ENCODE measurements around the gene DEDD2.

DEDD2 gene

GRCh38 chr19:42251572-42252358, 34.3 kb upstream of the DEDD2 start:
- peaks cover 45% of the 10 kb centered on the region for H3K4me1 Mint-ChIP-seq
- peak overlapping the region; percentile 97 for H3K27ac Mint-ChIP-seq
- peak overlapping the region; percentile 95 for H3K4me3 Mint-ChIP-seq
- peaks cover 5% of the 10 kb centered on the region for H3K36me3 Mint-ChIP-seq (ENCODE audit: low read depth)
- no peak for DNase-seq
- TF ChIP-seq CTCF (IDR thresholded peaks at IDR 0.05), result no peak
- no peaks in the 10 kb centered on the region for H3K9me3 Mint-ChIP-seq
- no peaks in the 10 kb centered on the region for H3K27me3 Mint-ChIP-seq (ENCODE audit: low read depth, poor library complexity)

GRCh38 chr19:42250666-42251531, 33.4 kb upstream of the DEDD2 start:
- H3K4me3 Mint-ChIP-seq, result peak overlapping the region; percentile 95
- peaks cover 44% of the 10 kb centered on the region for H3K4me1 Mint-ChIP-seq
- no peak for DNase-seq
- no peak for TF ChIP-seq CTCF (IDR thresholded peaks at IDR 0.05)
- H3K36me3 Mint-ChIP-seq (ENCODE audit: low read depth), result peaks cover 5% of the 10 kb centered on the region
- no peak overlapping the region for H3K27ac Mint-ChIP-seq
- no peaks in the 10 kb centered on the region for H3K27me3 Mint-ChIP-seq (ENCODE audit: low read depth, poor library complexity)
- no peaks in the 10 kb centered on the region for H3K9me3 Mint-ChIP-seq

- H3K27me3 Mint-ChIP-seq (ENCODE audit: low read depth, poor library complexity), result no peaks in the 10 kb centered on the region
- no peak for TF ChIP-seq CTCF (IDR thresholded peaks at IDR 0.05)
- H3K9me3 Mint-ChIP-seq, result no peaks in the 10 kb centered on the region
- no peak for DNase-seq
- H3K36me3 Mint-ChIP-seq (ENCODE audit: low read depth), result peaks cover 5% of the 10 kb centered on the region
- H3K4me1 Mint-ChIP-seq, result peaks cover 48% of the 10 kb centered on the region
- H3K4me3 Mint-ChIP-seq, result no peak overlapping the region
- peak overlapping the region; percentile 54 for H3K27ac Mint-ChIP-seq
These were observed 32.7 kb upstream of the DEDD2 start for GRCh38 chr19:42250183-42250665.

GRCh38 chr19:42249769-42250168, 32.3 kb upstream of the DEDD2 start:
- peaks cover 52% of the 10 kb centered on the region for H3K4me1 Mint-ChIP-seq
- TF ChIP-seq CTCF (IDR thresholded peaks at IDR 0.05), result no peak

GRCh38 chr19:42249149-42249750, 31.8 kb upstream of the DEDD2 start:
- DNase-seq, result no peak
- Mint-ChIP-seq H3K36me3 (ENCODE audit: low read depth) (peaks cover 5% of the 10 kb centered on the region), H3K9me3 (no peaks in the 10 kb centered on the region), H3K27ac (peak overlapping the region; percentile 54), H3K4me3 (no peak overlapping the region), H3K4me1 (peaks cover 57% of the 10 kb centered on the region), H3K27me3 (ENCODE audit: low read depth, poor library complexity) (no peaks in the 10 kb centered on the region)
- TF ChIP-seq CTCF (IDR thresholded peaks at IDR 0.05), result no peak

More at GRCh38 chr19:42249769-42250168, 32.3 kb upstream of the DEDD2 start:
- Mint-ChIP-seq H3K9me3 (no peaks in the 10 kb centered on the region), H3K4me3 (peak overlapping the region; percentile 20), H3K27ac (peak overlapping the region; percentile 54), H3K27me3 (ENCODE audit: low read depth, poor library complexity) (no peaks in the 10 kb centered on the region), H3K36me3 (ENCODE audit: low read depth) (peaks cover 5% of the 10 kb centered on the region)
- DNase-seq, result no peak

All from nephron progenitor cell (in vitro differentiated cells).